CD4-positive, alpha-beta T cell treated with Interleukin-12 subunit alpha and Interleukin-12 subunit beta, for 1 hour (primary cell): ENCODE measurements around the gene CEP104.

Source experiments
- DNase-seq: peaks from one replicate; pipeline ENCODE4 v3.0.0-alpha.2; 2020

CEP104 gene

GRCh38 chr1:3864884-3865283 lies 7.9 kb upstream of the CEP104 start:
- no peak for DNase-seq

GRCh38 chr1:3863231-3863935 lies 6.4 kb upstream of the CEP104 start:
- no peak for DNase-seq

- DNase-seq: no peak
These were observed 1.4 kb upstream of the CEP104 start for GRCh38 chr1:3858231-3858981.

- DNase-seq: no peak
These were observed 749 bp upstream of the CEP104 start for GRCh38 chr1:3857791-3858129.

- DNase-seq: no peak
These were observed 4.1 kb downstream of the CEP104 start for GRCh38 chr1:3852711-3853485.

GRCh38 chr1:3852091-3852490 lies 4.9 kb downstream of the CEP104 start:
- no peak for DNase-seq

GRCh38 chr1:3851292-3851691 lies 5.7 kb downstream of the CEP104 start:
- no peak for DNase-seq

- no peak for DNase-seq
These were observed 6.2 kb downstream of the CEP104 start for GRCh38 chr1:3850857-3851256.

GRCh38 chr1:3847081-3847480 lies 9.9 kb downstream of the CEP104 start:
- no peak for DNase-seq

GRCh38 chr1:3846541-3846940 lies 10.5 kb downstream of the CEP104 start:
- DNase-seq: no peak

- DNase-seq: no peak
These were observed 14.1 kb downstream of the CEP104 start for GRCh38 chr1:3842912-3843311.

- no peak for DNase-seq
These were observed 15.5 kb downstream of the CEP104 start for GRCh38 chr1:3841491-3841890.

GRCh38 chr1:3838788-3839187 lies 18.2 kb downstream of the CEP104 start:
- DNase-seq: no peak

- no peak for DNase-seq
These were observed 19.3 kb downstream of the CEP104 start for GRCh38 chr1:3837685-3838084.

- no peak for DNase-seq
These were observed 19.8 kb downstream of the CEP104 start for GRCh38 chr1:3837200-3837599.

- no peak for DNase-seq
These were observed 20.6 kb downstream of the CEP104 start for GRCh38 chr1:3836421-3836820.

GRCh38 chr1:3834701-3835100 lies 22.3 kb downstream of the CEP104 start:
- no peak for DNase-seq

GRCh38 chr1:3831689-3832088 lies 25.3 kb downstream of the CEP104 start:
- no peak for DNase-seq

- DNase-seq: no peak
These were observed 28.6 kb downstream of the CEP104 start for GRCh38 chr1:3828391-3828790.

GRCh38 chr1:3827813-3828307 lies 29.2 kb downstream of the CEP104 start:
- no peak for DNase-seq

- no peak for DNase-seq
These were observed 31.7 kb downstream of the CEP104 start for GRCh38 chr1:3825356-3825755.

GRCh38 chr1:3824650-3825049 lies 32.4 kb downstream of the CEP104 start:
- DNase-seq: no peak

GRCh38 chr1:3822421-3822820 lies 34.6 kb downstream of the CEP104 start:
- DNase-seq: no peak

GRCh38 chr1:3821908-3822307 lies 35.1 kb downstream of the CEP104 start:
- DNase-seq: no peak
